Urinary bladder (tissue), 2 donors: Measurements from ENCODE around the gene PPP2R1B. TPM values are rescaled to one million over a fixed set of nuclear protein-coding genes. Genes with fewer than 3 reads are reported as not detected.

Experiments
- polyA plus RNA-seq: library from polyadenylated mRNA; stranded (reverse); fragments of 200-250 nt; gene quantifications from one replicate; pipeline ENCODE4 v1.2.3, GENCODE V29; 2013
- total RNA-seq: library from RNA; depleted of rRNA; stranded (reverse); fragments of >200 nt; gene quantifications from one replicate; pipeline ENCODE4 v1.2.3, GENCODE V29; 2014
- donor health status: healthy.

Gene PPP2R1B
- total and polyA plus RNA-seq, 2 donors = 6.8 to 22.7 TPM

Other genes starting within 250 kb of the PPP2R1B start
- gene LAYN, start 225.7 kb downstream of the PPP2R1B start, total RNA-seq = 19.2 TPM
- 13.0 TPM for gene LAYN, start 225.7 kb downstream of the PPP2R1B start, polyA plus RNA-seq
- gene SIK2, start 163.9 kb downstream of the PPP2R1B start, total RNA-seq = 14.2 TPM
- gene SIK2, start 163.9 kb downstream of the PPP2R1B start, polyA plus RNA-seq = 10.4 TPM
- 57.7 TPM for gene ALG9, start 105.2 kb upstream of the PPP2R1B start, total RNA-seq
- gene ALG9, start 105.2 kb upstream of the PPP2R1B start, polyA plus RNA-seq = 21.3 TPM
- gene FDXACB1, start 112.8 kb upstream of the PPP2R1B start, total RNA-seq = 4.2 TPM
- gene FDXACB1, start 112.8 kb upstream of the PPP2R1B start, polyA plus RNA-seq = 1.5 TPM
- gene CFAP68, start 113.2 kb upstream of the PPP2R1B start, total RNA-seq = 13.1 TPM
- 17.9 TPM for gene CFAP68, start 113.2 kb upstream of the PPP2R1B start, polyA plus RNA-seq
- 21.3 TPM for gene CRYAB, start 145.4 kb upstream of the PPP2R1B start, total RNA-seq
- gene CRYAB, start 145.4 kb upstream of the PPP2R1B start, polyA plus RNA-seq = 231 TPM
- gene HSPB2, start 146.3 kb upstream of the PPP2R1B start, total RNA-seq = 1.6 TPM
- gene HSPB2, start 146.3 kb upstream of the PPP2R1B start, polyA plus RNA-seq = 10.6 TPM
- 2.7 TPM for gene C11orf52, start 152.5 kb upstream of the PPP2R1B start, total RNA-seq
- 2.4 TPM for gene C11orf52, start 152.5 kb upstream of the PPP2R1B start, polyA plus RNA-seq
- 69.4 TPM for gene DIXDC1, start 171.0 kb upstream of the PPP2R1B start, total RNA-seq
- 60.5 TPM for gene DIXDC1, start 171.0 kb upstream of the PPP2R1B start, polyA plus RNA-seq